ENCODE data around the gene OSBPL2. TPM values are rescaled to one million over a fixed set of nuclear protein-coding genes. Genes with fewer than 3 reads are reported as not detected.

The OSBPL2 gene
- total and polyA plus RNA-seq, 2 experiments from 2014 or later: 16.6 to 31.2 TPM

DNA sequence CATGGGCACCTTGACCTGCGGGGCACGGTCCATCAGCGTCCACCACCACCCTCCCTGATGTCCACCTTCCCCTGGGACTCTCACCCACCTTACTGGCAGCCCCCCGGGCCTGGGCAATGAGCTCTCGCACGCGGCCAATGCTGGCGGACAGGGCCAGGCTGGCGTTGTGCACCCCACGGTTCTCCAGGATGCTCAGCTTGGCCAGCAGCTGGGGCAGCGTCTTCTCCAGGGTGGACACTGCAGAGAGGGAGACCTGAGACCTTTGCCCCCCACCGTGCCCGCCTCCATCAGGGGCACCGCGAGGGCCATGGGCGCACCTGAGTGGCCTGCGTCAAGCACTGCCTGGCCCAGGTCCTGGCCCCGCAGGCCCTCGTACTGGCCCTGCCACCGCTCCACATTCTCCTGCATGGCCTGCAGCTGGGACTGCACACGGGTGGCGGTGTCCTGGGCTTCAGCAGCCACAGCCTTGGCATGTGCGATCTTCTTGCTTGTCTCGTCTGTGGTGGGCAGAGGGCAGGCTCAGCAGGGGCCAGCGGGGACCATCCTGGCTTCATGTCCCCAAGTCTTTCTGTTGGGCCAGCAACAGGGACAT is 76.5 kb downstream of the OSBPL2 start:
- peaks cover 38% of the 10 kb centered on the region for H3K27me3 Mint-ChIP-seq (ENCODE audit: insufficient read depth, low read depth, poor library complexity)
- no peak overlapping the region for H3K27ac Mint-ChIP-seq
- peaks cover 23% of the 10 kb centered on the region for H3K36me3 ChIP-seq (ENCODE audit: insufficient read depth)
- H2AFZ ChIP-seq: no peak overlapping the region
- H3K4me1 ChIP-seq (ENCODE audit: insufficient read depth): no peaks in the 10 kb centered on the region
- H3K27ac ChIP-seq (ENCODE audit: low read depth): no peak overlapping the region
- no peak overlapping the region for H3K4me2 ChIP-seq
- no peak for DNase-seq (ENCODE audit: low spot score)
- no peak for TF ChIP-seq ZNF331 (CRISPR knock-in tag; IDR thresholded peaks at IDR 0.05; ENCODE audit: low read depth)
- no peak for TF ChIP-seq CREB1 (CRISPR knock-in tag; IDR thresholded peaks at IDR 0.05; ENCODE audit: low read depth)
- TF ChIP-seq, protein P1, sequence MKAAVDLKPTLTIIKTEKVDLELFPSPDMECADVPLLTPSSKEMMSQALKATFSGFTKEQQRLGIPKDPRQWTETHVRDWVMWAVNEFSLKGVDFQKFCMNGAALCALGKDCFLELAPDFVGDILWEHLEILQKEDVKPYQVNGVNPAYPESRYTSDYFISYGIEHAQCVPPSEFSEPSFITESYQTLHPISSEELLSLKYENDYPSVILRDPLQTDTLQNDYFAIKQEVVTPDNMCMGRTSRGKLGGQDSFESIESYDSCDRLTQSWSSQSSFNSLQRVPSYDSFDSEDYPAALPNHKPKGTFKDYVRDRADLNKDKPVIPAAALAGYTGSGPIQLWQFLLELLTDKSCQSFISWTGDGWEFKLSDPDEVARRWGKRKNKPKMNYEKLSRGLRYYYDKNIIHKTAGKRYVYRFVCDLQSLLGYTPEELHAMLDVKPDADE (IDR thresholded peaks at IDR 0.05): no peak
- TF ChIP-seq, protein P2, sequence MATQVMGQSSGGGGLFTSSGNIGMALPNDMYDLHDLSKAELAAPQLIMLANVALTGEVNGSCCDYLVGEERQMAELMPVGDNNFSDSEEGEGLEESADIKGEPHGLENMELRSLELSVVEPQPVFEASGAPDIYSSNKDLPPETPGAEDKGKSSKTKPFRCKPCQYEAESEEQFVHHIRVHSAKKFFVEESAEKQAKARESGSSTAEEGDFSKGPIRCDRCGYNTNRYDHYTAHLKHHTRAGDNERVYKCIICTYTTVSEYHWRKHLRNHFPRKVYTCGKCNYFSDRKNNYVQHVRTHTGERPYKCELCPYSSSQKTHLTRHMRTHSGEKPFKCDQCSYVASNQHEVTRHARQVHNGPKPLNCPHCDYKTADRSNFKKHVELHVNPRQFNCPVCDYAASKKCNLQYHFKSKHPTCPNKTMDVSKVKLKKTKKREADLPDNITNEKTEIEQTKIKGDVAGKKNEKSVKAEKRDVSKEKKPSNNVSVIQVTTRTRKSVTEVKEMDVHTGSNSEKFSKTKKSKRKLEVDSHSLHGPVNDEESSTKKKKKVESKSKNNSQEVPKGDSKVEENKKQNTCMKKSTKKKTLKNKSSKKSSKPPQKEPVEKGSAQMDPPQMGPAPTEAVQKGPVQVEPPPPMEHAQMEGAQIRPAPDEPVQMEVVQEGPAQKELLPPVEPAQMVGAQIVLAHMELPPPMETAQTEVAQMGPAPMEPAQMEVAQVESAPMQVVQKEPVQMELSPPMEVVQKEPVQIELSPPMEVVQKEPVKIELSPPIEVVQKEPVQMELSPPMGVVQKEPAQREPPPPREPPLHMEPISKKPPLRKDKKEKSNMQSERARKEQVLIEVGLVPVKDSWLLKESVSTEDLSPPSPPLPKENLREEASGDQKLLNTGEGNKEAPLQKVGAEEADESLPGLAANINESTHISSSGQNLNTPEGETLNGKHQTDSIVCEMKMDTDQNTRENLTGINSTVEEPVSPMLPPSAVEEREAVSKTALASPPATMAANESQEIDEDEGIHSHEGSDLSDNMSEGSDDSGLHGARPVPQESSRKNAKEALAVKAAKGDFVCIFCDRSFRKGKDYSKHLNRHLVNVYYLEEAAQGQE (IDR thresholded peaks at IDR 0.05; ENCODE audit: unreplicated experiment): no peak
- TF ChIP-seq, protein P3, sequence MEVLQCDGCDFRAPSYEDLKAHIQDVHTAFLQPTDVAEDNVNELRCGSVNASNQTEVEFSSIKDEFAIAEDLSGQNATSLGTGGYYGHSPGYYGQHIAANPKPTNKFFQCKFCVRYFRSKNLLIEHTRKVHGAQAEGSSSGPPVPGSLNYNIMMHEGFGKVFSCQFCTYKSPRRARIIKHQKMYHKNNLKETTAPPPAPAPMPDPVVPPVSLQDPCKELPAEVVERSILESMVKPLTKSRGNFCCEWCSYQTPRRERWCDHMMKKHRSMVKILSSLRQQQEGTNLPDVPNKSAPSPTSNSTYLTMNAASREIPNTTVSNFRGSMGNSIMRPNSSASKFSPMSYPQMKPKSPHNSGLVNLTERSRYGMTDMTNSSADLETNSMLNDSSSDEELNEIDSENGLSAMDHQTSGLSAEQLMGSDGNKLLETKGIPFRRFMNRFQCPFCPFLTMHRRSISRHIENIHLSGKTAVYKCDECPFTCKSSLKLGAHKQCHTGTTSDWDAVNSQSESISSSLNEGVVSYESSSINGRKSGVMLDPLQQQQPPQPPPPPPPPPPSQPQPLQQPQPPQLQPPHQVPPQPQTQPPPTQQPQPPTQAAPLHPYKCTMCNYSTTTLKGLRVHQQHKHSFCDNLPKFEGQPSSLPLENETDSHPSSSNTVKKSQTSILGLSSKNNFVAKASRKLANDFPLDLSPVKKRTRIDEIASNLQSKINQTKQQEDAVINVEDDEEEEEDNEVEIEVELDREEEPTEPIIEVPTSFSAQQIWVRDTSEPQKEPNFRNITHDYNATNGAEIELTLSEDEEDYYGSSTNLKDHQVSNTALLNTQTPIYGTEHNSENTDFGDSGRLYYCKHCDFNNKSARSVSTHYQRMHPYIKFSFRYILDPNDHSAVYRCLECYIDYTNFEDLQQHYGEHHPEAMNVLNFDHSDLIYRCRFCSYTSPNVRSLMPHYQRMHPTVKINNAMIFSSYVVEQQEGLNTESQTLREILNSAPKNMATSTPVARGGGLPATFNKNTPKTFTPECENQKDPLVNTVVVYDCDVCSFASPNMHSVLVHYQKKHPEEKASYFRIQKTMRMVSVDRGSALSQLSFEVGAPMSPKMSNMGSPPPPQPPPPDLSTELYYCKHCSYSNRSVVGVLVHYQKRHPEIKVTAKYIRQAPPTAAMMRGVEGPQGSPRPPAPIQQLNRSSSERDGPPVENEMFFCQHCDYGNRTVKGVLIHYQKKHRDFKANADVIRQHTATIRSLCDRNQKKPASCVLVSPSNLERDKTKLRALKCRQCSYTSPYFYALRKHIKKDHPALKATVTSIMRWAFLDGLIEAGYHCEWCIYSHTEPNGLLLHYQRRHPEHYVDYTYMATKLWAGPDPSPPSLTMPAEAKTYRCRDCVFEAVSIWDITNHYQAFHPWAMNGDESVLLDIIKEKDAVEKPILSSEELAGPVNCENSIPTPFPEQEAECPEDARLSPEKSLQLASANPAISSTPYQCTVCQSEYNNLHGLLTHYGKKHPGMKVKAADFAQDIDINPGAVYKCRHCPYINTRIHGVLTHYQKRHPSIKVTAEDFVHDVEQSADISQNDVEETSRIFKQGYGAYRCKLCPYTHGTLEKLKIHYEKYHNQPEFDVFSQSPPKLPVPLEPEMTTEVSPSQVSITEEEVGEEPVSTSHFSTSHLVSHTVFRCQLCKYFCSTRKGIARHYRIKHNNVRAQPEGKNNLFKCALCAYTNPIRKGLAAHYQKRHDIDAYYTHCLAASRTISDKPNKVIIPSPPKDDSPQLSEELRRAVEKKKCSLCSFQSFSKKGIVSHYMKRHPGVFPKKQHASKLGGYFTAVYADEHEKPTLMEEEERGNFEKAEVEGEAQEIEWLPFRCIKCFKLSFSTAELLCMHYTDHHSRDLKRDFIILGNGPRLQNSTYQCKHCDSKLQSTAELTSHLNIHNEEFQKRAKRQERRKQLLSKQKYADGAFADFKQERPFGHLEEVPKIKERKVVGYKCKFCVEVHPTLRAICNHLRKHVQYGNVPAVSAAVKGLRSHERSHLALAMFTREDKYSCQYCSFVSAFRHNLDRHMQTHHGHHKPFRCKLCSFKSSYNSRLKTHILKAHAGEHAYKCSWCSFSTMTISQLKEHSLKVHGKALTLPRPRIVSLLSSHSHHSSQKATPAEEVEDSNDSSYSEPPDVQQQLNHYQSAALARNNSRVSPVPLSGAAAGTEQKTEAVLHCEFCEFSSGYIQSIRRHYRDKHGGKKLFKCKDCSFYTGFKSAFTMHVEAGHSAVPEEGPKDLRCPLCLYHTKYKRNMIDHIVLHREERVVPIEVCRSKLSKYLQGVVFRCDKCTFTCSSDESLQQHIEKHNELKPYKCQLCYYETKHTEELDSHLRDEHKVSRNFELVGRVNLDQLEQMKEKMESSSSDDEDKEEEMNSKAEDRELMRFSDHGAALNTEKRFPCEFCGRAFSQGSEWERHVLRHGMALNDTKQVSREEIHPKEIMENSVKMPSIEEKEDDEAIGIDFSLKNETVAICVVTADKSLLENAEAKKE (CRISPR knock-in tag; IDR thresholded peaks at IDR 0.05): no peak
- no peak for TF ChIP-seq POLR2AphosphoS5 (IDR thresholded peaks at IDR 0.05; ENCODE audit: low read depth)
- TF ChIP-seq, protein P4, sequence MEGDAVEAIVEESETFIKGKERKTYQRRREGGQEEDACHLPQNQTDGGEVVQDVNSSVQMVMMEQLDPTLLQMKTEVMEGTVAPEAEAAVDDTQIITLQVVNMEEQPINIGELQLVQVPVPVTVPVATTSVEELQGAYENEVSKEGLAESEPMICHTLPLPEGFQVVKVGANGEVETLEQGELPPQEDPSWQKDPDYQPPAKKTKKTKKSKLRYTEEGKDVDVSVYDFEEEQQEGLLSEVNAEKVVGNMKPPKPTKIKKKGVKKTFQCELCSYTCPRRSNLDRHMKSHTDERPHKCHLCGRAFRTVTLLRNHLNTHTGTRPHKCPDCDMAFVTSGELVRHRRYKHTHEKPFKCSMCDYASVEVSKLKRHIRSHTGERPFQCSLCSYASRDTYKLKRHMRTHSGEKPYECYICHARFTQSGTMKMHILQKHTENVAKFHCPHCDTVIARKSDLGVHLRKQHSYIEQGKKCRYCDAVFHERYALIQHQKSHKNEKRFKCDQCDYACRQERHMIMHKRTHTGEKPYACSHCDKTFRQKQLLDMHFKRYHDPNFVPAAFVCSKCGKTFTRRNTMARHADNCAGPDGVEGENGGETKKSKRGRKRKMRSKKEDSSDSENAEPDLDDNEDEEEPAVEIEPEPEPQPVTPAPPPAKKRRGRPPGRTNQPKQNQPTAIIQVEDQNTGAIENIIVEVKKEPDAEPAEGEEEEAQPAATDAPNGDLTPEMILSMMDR (conservative IDR thresholded peaks at IDR 0.05; ENCODE audit: low read depth in 2 of 2): no peak
- TF ChIP-seq EZH2phosphoT487 (IDR thresholded peaks at IDR 0.05; ENCODE audit: unreplicated experiment): no peak
- no peak for TF ChIP-seq JUNB (IDR thresholded peaks at IDR 0.05; ENCODE audit: unreplicated experiment)
- TF ChIP-seq STAT1 (IDR thresholded peaks at IDR 0.05; ENCODE audit: unreplicated experiment): no peak
- TF ChIP-seq EZH2 (IDR thresholded peaks at IDR 0.05; ENCODE audit: low read depth, unreplicated experiment): no peak
- no peak for TF ChIP-seq ZNF114 (CRISPR knock-in tag; IDR thresholded peaks at IDR 0.05)
- no peak for TF ChIP-seq NANOG (IDR thresholded peaks at IDR 0.05; ENCODE audit: borderline replicate concordance)
- no peaks in the 10 kb centered on the region for H3K4me1 Mint-ChIP-seq
- peaks cover 22% of the 10 kb centered on the region for H3K9me3 Mint-ChIP-seq
- peaks cover 53% of the 10 kb centered on the region for H3K36me3 Mint-ChIP-seq (ENCODE audit: low read depth)
- H3K9me2 ChIP-seq (ENCODE audit: insufficient read depth): no peaks in the 10 kb centered on the region
- H3K4me3 Mint-ChIP-seq: no peak overlapping the region
- no peak overlapping the region for H3K4me3 ChIP-seq
- ATAC-seq: no peak
- no peaks in the 10 kb centered on the region for H3K79me2 ChIP-seq (replicated peaks; ENCODE audit: insufficient read depth)
- H4K20me1 ChIP-seq (replicated peaks; ENCODE audit: insufficient read depth): no peaks in the 10 kb centered on the region
- H3F3A ChIP-seq (replicated peaks; ENCODE audit: low read depth): peaks cover 39% of the 10 kb centered on the region
- no peaks in the 10 kb centered on the region for H3K27me3 ChIP-seq (ENCODE audit: insufficient read depth)

Measured in GM23338 (cell line).